Measurements from ENCODE around the gene ST3GAL2. TPM values are rescaled to one million over a fixed set of nuclear protein-coding genes. Genes with fewer than 3 reads are reported as not detected.

ST3GAL2 gene
- total RNA-seq, result 21.4 and 27.0 TPM in 2 replicates

DNA sequence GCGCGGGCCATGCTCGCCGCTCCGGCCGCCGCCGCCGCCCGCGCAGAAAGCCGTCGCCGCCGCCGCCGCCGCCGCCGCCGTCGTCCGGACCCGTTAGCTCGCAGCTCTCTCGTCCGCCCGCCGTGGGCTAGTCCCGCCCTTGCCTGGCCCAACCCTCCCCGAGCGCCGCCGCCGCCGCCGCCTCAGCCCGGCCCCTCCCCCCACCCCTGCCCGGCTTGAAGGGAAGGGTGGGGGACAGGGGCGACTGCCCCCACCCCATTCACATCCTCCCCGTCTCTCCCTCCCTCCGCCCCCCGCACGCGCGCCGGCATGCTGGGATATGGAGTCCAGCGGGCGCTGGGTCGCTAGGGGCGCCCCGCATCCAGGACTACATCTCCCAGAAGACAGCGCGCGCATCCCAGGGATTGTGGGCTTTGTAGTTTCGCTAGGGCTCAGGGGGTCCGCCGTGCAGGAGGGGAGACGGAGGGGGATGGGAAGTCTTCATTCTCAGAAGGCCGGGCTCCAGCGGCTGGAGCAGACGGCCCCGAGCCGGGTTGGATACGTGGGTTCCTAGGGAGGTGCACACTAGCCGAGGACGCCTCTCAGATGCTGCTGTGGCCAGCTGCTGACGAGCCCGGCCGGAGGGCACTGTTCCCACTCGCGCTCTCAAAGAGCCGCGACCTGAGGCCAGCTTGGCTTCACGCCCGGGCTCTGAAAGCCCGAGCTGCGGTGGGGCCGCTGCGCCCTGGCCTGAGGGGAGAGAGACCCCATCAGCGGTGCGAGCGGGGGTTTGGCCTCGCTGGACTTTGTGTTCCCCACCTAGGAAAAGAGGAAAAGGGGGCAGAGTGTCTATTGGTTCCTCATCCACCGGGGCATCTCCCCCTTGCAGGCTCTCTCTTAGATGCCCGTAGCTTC lies at the start of gene ST3GAL2:
Gene ST3GAL2 (minus strand): TSS at position 132 of the 894 bp plus-strand sequence. CDS start 40,570 bp downstream, outside the sequence.

DNA sequence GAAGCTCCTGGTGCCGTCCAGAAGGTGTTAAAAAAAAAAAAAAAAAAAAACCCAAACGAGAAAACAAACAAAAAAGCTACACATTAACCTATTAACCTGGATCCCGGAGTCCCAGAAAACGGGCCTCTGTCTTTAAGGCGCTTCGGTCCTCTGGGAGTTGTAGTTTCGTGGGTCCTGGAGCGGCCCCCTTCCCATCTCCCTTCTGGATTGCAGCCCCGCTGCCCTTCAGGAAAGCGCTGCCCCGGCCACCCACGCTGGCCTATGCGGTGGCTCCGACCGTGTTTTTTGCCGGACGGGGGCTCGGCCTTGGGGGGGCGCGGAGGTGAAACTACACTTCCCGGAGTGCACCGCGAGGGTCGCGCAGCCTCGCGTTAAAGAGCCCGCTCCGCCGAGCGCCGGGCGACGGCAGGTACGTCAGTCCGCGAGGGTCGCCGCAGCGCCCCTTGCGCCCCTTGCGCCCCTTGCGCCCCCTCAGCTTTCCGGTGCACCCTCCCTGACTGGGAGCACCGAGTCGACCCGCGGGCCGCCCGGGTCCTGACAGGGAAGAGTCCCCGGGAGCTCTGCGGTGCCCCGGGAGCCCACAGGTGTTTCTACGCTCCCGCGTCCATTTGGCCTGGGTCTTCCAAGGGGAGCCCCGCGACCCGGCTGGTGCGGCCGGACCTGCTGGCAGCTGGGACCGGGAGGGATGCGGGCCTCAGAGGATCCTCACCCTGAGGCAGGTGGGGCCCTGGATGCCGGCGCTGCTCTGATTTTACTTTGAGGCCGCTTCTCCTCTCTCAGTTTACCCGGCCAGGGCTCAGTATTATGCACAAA lies 15.5 kb upstream of the ST3GAL2 start, which contains the start of gene FCSK:
Gene FCSK (plus strand): TSS at position 374 of the 813 bp plus-strand sequence. CDS start 8,596 bp downstream, outside the sequence.

Other genes with a start within 250 kb of the ST3GAL2 start
- gene EXOSC6, start 187.2 kb downstream of the ST3GAL2 start, total RNA-seq, result 27.3 and 46.0 TPM in 2 replicates
- gene AARS1, start 149.6 kb downstream of the ST3GAL2 start, total RNA-seq, result 163 and 239 TPM in 2 replicates
- 18.0 and 22.2 TPM in 2 replicates for gene DDX19B, start 139.9 kb downstream of the ST3GAL2 start, total RNA-seq
- gene DDX19A, start 92.2 kb downstream of the ST3GAL2 start, total RNA-seq, result 43.4 and 45.2 TPM in 2 replicates
- gene FCSK, start 15.5 kb upstream of the ST3GAL2 start, total RNA-seq, result 5.2 and 7.0 TPM in 2 replicates
- gene COG4, start 84.5 kb upstream of the ST3GAL2 start, total RNA-seq, result 81.7 and 104 TPM in 2 replicates
- gene SF3B3, start 84.7 kb upstream of the ST3GAL2 start, total RNA-seq, result 97.8 and 130 TPM in 2 replicates
- 0.77 and 13.2 TPM in 2 replicates for gene IL34, start 207.5 kb upstream of the ST3GAL2 start, total RNA-seq
- 9.4 and 11.0 TPM in 2 replicates for gene MTSS2, start 247.0 kb upstream of the ST3GAL2 start, total RNA-seq